HepG2 (cell line): ENCODE data around the gene RNF149. TPM values are rescaled to one million over a fixed set of nuclear protein-coding genes. Genes with fewer than 3 reads are reported as not detected.

ENCODE experiments used
- ATF7 ChIP-seq, 2 experiments: fragments of 450-650 bp in 1 of 2; sonication (generic) in 1 of 2; formaldehyde crosslinking in 1 of 2; IDR thresholded peaks; 2 replicates each; pipeline versions ENCODE4 v1.4.0 to v1.6.1; 2016 to 2020; ENCODE audit warnings: antibody characterized with exemption in 1 of 2, mild to moderate bottlenecking in 1 of 2, missing genetic modification reagents in 1 of 2
- EED ChIP-seq: sonication (generic); formaldehyde crosslinking; IDR thresholded peaks from 2 replicates; pipeline ENCODE4 v1.5.0; 2020; ENCODE audit warnings: mild to moderate bottlenecking, missing genetic modification reagents
- HIVEP1 ChIP-seq: sonication (generic); formaldehyde crosslinking; IDR thresholded peaks from 2 replicates; pipeline ENCODE4 v1.4.0; 2020; ENCODE audit warnings: mild to moderate bottlenecking, missing genetic modification reagents
- HMGA1 ChIP-seq: sonication (generic); formaldehyde crosslinking; conservative IDR thresholded peaks from 2 replicates; pipeline ENCODE4 v1.4.0; 2020; ENCODE audit warnings: missing genetic modification reagents
- HOXA3 ChIP-seq: sonication (generic); formaldehyde crosslinking; IDR thresholded peaks from 2 replicates; pipeline ENCODE4 v1.5.0; 2020; ENCODE audit warnings: missing genetic modification reagents
- JUNB ChIP-seq: sonication (generic); formaldehyde crosslinking; IDR thresholded peaks from 2 replicates; pipeline ENCODE4 v1.8.0; 2022; ENCODE audit warnings: missing genetic modification reagents, mild to moderate bottlenecking, borderline replicate concordance
- KLF6 ChIP-seq: IDR thresholded peaks from 2 replicates; pipeline ENCODE4 v1.8.0; 2016; ENCODE audit warnings: missing biosample characterization, missing genetic modification reagents
- PHF20 ChIP-seq: sonication (generic); formaldehyde crosslinking; IDR thresholded peaks from 2 replicates; pipeline ENCODE4 v1.5.0; 2020; ENCODE audit warnings: mild to moderate bottlenecking, missing genetic modification reagents
- RELA ChIP-seq: sonication (generic); formaldehyde crosslinking; IDR thresholded peaks from 2 replicates; pipeline ENCODE4 v1.4.0; 2020; ENCODE audit warnings: missing genetic modification reagents
- SKI ChIP-seq: fragments of 450-650 bp; IDR thresholded peaks from one replicate; pipeline ENCODE4 v1.6.1; 2018; ENCODE audit warnings: mild to moderate bottlenecking; ENCODE audit not compliant: partially characterized antibody
- ZNF441 ChIP-seq: sonication (generic); formaldehyde crosslinking; IDR thresholded peaks from 2 replicates; pipeline ENCODE4 v1.7.0; 2021; ENCODE audit warnings: missing genetic modification reagents, borderline replicate concordance
- ZNF510 ChIP-seq: sonication (generic); formaldehyde crosslinking; IDR thresholded peaks from 2 replicates; pipeline ENCODE4 v1.4.0; 2020; ENCODE audit warnings: low read depth, mild to moderate bottlenecking, missing genetic modification reagents
- polyA plus RNA-seq, 8 experiments: library from polyadenylated mRNA; depleted of rRNA in 3 of 8; stranded (reverse) in 7 of 8; unstranded in 1 of 8; fragments of >200 nt; fragmentation: Illumina TruSeq in 4 of 8; extraction: Trizol in 4 of 8; gene quantifications; 2 replicates each; pipeline versions ENCODE4 v1.2.1 to v1.2.3, GENCODE V29; 2011 to 2016; ENCODE audit warnings: low read depth in 4 of 8, missing spikeins in 1 of 8, mixed read lengths in 1 of 8; ENCODE audit not compliant: insufficient read depth in 1 of 8
- total RNA-seq, 5 experiments: library from RNA; depleted of rRNA; stranded (reverse); fragments of >200 nt; fragmentation: Illumina TruSeq; extraction: Trizol; gene quantifications; 2 replicates each; pipeline ENCODE4 v1.2.3, GENCODE V29; 2016; ENCODE audit warnings: low read depth in 1 of 5
- TF ChIP-seq, protein P1 (sequence below): sonication (generic); formaldehyde crosslinking; IDR thresholded peaks from 2 replicates; pipeline ENCODE4 v1.5.0; 2020; ENCODE audit warnings: mild to moderate bottlenecking, missing genetic modification reagents
- TF ChIP-seq, protein P2 (sequence below): sonication (generic); formaldehyde crosslinking; IDR thresholded peaks from 2 replicates; pipeline ENCODE4 v1.9.0; 2021; ENCODE audit warnings: missing genetic modification reagents, borderline replicate concordance
- TF ChIP-seq, protein P3 (sequence below), 2 experiments: sonication (generic) in 1 of 2; formaldehyde crosslinking in 1 of 2; IDR thresholded peaks; 2 replicates each; pipeline versions ENCODE4 v1.4.0 to v1.6.1; 2018 to 2020; ENCODE audit warnings: missing genetic modification reagents in 2 of 2, borderline replicate concordance in 1 of 2, low read depth in 1 of 2, mild to moderate bottlenecking in 1 of 2, missing biosample characterization in 1 of 2
- TF ChIP-seq, protein P4 (sequence below): IDR thresholded peaks from 2 replicates; pipeline ENCODE4 v1.6.1; 2016

Gene RNF149
- total and polyA plus RNA-seq, 2 of the 13 experiments (the other 11 are each of a cell fraction or from before 2014, with no cell fraction given): 87.6 to 109 TPM

DNA sequence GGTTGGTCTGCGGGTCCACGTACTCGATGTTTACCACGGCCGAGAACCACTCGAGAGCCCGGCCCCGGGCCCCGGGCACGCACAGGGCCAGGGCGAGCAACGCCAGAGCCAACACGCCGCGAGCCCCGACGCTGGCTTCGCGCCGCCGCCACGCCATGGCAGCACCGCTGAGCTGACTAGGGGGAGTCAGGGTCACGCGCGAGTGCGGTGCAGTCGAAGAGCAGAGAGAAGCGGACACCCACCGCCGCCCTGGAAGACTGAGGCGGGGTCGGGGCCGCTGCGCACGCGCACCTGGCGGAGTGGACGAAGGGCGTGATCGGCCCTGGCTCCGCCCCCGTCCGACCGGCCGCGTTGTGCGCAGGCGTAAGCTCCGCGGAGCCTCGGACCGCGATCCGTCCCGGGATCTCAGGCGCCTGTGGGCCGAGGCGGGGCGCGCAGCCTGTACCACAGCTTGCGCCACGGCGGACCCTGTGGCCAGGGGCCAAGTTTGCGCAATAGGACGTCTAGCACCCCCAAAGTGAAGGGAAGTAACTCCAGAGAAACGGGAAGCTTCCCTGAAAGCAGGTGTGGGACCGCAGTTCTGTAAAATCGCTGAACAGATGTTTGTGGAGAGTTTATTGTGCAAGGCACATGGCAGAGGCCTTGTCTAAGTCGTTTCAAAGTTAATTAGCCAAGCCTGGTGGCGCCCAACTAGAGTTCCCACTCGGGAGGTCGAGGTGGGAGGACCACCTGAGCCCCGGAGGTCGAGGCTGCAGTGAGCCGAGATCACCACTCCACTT is at the start of gene RNF149 (continued):
- TF ChIP-seq, protein P1, sequence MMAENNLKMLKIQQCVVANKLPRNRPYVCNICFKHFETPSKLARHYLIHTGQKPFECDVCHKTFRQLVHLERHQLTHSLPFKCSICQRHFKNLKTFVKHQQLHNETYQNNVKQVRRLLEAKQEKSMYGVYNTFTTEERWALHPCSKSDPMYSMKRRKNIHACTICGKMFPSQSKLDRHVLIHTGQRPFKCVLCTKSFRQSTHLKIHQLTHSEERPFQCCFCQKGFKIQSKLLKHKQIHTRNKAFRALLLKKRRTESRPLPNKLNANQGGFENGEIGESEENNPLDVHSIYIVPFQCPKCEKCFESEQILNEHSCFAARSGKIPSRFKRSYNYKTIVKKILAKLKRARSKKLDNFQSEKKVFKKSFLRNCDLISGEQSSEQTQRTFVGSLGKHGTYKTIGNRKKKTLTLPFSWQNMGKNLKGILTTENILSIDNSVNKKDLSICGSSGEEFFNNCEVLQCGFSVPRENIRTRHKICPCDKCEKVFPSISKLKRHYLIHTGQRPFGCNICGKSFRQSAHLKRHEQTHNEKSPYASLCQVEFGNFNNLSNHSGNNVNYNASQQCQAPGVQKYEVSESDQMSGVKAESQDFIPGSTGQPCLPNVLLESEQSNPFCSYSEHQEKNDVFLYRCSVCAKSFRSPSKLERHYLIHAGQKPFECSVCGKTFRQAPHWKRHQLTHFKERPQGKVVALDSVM (CRISPR knock-in tag): peak; percentile 84
- TF ChIP-seq HMGA1 (CRISPR knock-in tag): no peak
- TF ChIP-seq KLF6 (CRISPR knock-in tag): no peak; the same call in none of the 2 replicates
- TF ChIP-seq, protein P2, sequence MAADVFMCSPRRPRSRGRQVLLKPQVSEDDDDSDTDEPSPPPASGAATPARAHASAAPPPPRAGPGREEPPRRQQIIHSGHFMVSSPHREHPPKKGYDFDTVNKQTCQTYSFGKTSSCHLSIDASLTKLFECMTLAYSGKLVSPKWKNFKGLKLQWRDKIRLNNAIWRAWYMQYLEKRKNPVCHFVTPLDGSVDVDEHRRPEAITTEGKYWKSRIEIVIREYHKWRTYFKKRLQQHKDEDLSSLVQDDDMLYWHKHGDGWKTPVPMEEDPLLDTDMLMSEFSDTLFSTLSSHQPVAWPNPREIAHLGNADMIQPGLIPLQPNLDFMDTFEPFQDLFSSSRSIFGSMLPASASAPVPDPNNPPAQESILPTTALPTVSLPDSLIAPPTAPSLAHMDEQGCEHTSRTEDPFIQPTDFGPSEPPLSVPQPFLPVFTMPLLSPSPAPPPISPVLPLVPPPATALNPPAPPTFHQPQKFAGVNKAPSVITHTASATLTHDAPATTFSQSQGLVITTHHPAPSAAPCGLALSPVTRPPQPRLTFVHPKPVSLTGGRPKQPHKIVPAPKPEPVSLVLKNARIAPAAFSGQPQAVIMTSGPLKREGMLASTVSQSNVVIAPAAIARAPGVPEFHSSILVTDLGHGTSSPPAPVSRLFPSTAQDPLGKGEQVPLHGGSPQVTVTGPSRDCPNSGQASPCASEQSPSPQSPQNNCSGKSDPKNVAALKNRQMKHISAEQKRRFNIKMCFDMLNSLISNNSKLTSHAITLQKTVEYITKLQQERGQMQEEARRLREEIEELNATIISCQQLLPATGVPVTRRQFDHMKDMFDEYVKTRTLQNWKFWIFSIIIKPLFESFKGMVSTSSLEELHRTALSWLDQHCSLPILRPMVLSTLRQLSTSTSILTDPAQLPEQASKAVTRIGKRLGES (CRISPR knock-in tag): peak; percentile 75
- TF ChIP-seq, protein P3, sequence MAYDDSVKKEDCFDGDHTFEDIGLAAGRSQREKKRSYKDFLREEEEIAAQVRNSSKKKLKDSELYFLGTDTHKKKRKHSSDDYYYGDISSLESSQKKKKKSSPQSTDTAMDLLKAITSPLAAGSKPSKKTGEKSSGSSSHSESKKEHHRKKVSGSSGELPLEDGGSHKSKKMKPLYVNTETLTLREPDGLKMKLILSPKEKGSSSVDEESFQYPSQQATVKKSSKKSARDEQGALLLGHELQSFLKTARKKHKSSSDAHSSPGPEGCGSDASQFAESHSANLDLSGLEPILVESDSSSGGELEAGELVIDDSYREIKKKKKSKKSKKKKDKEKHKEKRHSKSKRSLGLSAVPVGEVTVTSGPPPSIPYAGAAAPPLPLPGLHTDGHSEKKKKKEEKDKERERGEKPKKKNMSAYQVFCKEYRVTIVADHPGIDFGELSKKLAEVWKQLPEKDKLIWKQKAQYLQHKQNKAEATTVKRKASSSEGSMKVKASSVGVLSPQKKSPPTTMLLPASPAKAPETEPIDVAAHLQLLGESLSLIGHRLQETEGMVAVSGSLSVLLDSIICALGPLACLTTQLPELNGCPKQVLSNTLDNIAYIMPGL (CRISPR knock-in tag; IDR thresholded peaks at IDR 0.05; ENCODE audit: borderline replicate concordance in 1 of 2, low read depth in 1 of 2): peak; percentile 79 to 96; a peak in 3 of 4 replicates
- TF ChIP-seq, protein P4, sequence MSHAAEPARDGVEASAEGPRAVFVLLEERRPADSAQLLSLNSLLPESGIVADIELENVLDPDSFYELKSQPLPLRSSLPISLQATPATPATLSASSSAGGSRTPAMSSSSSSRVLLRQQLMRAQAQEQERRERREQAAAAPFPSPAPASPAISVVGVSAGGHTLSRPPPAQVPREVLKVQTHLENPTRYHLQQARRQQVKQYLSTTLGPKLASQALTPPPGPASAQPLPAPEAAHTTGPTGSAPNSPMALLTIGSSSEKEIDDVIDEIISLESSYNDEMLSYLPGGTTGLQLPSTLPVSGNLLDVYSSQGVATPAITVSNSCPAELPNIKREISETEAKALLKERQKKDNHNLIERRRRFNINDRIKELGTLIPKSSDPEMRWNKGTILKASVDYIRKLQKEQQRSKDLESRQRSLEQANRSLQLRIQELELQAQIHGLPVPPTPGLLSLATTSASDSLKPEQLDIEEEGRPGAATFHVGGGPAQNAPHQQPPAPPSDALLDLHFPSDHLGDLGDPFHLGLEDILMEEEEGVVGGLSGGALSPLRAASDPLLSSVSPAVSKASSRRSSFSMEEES: peak; percentile 67; the same call in 1 of the 2 replicates
- TF ChIP-seq JUNB (CRISPR knock-in tag): no peak
- peak; percentile 89 for TF ChIP-seq ZNF441 (CRISPR knock-in tag)
- TF ChIP-seq ATF7 (IDR thresholded peaks at IDR 0.05): no peak
- TF ChIP-seq ATF7 (CRISPR knock-in tag; IDR thresholded peaks at IDR 0.05): peak; percentile 84
- peak; percentile 97 for TF ChIP-seq HOXA3
- TF ChIP-seq SKI: peak; percentile 92
- peak; percentile 96 for TF ChIP-seq HIVEP1 (CRISPR knock-in tag)
- peak; percentile 99 for TF ChIP-seq EED (CRISPR knock-in tag)
- peak; percentile 57; the same call in 1 of the 2 replicates for TF ChIP-seq RELA (CRISPR knock-in tag)
- peak; percentile 99 for TF ChIP-seq ZNF510
- no peak for TF ChIP-seq PHF20
